WTC11 (cell line): Measurements from ENCODE around the gene BET1.

Experiments used
- ARID4B ChIP-seq: sonication (generic); formaldehyde crosslinking; IDR thresholded peaks from 2 replicates; pipeline ENCODE4 v1.8.0; 2023; ENCODE audit warnings: missing genetic modification reagents, mild to moderate bottlenecking, borderline replicate concordance
- ATF2 ChIP-seq: sonication (generic); formaldehyde crosslinking; IDR thresholded peaks from 2 replicates; pipeline ENCODE4 v1.8.1; 2022; ENCODE audit warnings: low read depth, missing genetic modification reagents, borderline replicate concordance
- E2F4 ChIP-seq: sonication (generic); formaldehyde crosslinking; IDR thresholded peaks from 2 replicates; pipeline ENCODE4 v1.8.1; 2022; ENCODE audit warnings: low read depth, mild to moderate bottlenecking, moderate library complexity, missing genetic modification reagents, borderline replicate concordance
- FOXJ3 ChIP-seq: sonication (generic); formaldehyde crosslinking; IDR thresholded peaks from 2 replicates; pipeline ENCODE4 v1.9.0; 2021; ENCODE audit warnings: missing genetic modification reagents, mild to moderate bottlenecking, borderline replicate concordance
- FOXK1 ChIP-seq: sonication (generic); formaldehyde crosslinking; IDR thresholded peaks from 2 replicates; pipeline ENCODE4 v1.8.0; 2022; ENCODE audit warnings: mild to moderate bottlenecking, moderate library complexity, missing genetic modification reagents
- SP1 ChIP-seq: sonication (generic); formaldehyde crosslinking; conservative IDR thresholded peaks from 2 replicates; pipeline ENCODE4 v1.8.1; 2022; ENCODE audit warnings: missing genetic modification reagents
- STAT6 ChIP-seq: sonication (generic); formaldehyde crosslinking; conservative IDR thresholded peaks from 2 replicates; pipeline ENCODE4 v1.8.1; 2023; ENCODE audit warnings: mild to moderate bottlenecking, low read depth, missing genetic modification reagents, moderate library complexity
- USF2 ChIP-seq: sonication (generic); formaldehyde crosslinking; IDR thresholded peaks from 2 replicates; pipeline ENCODE4 v1.8.1; 2023; ENCODE audit warnings: mild to moderate bottlenecking, missing genetic modification reagents, moderate library complexity
- TF ChIP-seq, protein P1 (sequence below): fragments of 200-600 bp; IDR thresholded peaks from 2 replicates; pipeline ENCODE4 v1.8.0; 2022; ENCODE audit warnings: antibody characterized with exemption
- TF ChIP-seq, protein P2 (sequence below): fragments of 250-450 bp; sonication (Bioruptor Pico); IDR thresholded peaks from 2 replicates; pipeline ENCODE4 v1.9.0; 2021; ENCODE audit warnings: mild to moderate bottlenecking

DNA sequence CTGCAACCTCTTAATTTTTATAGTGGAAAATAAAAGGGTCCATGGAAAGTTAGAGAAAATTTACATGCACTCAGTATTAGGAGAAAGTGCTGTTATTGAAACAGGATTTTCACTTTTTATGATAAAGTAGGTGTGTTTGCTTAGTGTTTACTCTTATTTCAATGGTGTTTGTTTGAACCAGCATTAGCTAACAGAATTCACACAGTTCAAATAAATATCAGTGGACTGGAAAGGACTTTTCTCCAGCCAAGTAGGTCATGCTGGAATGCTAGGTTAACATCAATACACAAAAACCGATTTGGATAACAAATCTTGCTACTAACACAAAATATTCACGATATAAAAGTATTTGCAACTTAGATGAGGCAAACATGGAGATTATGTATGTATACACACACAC lies 49.4 kb upstream of the BET1 start:
- TF ChIP-seq, protein P1, sequence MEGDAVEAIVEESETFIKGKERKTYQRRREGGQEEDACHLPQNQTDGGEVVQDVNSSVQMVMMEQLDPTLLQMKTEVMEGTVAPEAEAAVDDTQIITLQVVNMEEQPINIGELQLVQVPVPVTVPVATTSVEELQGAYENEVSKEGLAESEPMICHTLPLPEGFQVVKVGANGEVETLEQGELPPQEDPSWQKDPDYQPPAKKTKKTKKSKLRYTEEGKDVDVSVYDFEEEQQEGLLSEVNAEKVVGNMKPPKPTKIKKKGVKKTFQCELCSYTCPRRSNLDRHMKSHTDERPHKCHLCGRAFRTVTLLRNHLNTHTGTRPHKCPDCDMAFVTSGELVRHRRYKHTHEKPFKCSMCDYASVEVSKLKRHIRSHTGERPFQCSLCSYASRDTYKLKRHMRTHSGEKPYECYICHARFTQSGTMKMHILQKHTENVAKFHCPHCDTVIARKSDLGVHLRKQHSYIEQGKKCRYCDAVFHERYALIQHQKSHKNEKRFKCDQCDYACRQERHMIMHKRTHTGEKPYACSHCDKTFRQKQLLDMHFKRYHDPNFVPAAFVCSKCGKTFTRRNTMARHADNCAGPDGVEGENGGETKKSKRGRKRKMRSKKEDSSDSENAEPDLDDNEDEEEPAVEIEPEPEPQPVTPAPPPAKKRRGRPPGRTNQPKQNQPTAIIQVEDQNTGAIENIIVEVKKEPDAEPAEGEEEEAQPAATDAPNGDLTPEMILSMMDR = no peak
- TF ChIP-seq FOXJ3 = no peak
- no peak for TF ChIP-seq ATF2 (CRISPR knock-in tag)
- TF ChIP-seq FOXK1 = no peak
- TF ChIP-seq STAT6 (CRISPR knock-in tag) = no peak
- no peak for TF ChIP-seq SP1 (CRISPR knock-in tag)
- no peak for TF ChIP-seq ARID4B (CRISPR knock-in tag)
- TF ChIP-seq, protein P2, sequence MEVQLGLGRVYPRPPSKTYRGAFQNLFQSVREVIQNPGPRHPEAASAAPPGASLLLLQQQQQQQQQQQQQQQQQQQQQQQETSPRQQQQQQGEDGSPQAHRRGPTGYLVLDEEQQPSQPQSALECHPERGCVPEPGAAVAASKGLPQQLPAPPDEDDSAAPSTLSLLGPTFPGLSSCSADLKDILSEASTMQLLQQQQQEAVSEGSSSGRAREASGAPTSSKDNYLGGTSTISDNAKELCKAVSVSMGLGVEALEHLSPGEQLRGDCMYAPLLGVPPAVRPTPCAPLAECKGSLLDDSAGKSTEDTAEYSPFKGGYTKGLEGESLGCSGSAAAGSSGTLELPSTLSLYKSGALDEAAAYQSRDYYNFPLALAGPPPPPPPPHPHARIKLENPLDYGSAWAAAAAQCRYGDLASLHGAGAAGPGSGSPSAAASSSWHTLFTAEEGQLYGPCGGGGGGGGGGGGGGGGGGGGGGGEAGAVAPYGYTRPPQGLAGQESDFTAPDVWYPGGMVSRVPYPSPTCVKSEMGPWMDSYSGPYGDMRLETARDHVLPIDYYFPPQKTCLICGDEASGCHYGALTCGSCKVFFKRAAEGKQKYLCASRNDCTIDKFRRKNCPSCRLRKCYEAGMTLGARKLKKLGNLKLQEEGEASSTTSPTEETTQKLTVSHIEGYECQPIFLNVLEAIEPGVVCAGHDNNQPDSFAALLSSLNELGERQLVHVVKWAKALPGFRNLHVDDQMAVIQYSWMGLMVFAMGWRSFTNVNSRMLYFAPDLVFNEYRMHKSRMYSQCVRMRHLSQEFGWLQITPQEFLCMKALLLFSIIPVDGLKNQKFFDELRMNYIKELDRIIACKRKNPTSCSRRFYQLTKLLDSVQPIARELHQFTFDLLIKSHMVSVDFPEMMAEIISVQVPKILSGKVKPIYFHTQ (CRISPR knock-in tag) = no peak
- TF ChIP-seq USF2 = no peak
- TF ChIP-seq E2F4 = no peak
